Stimulated activated CD8-positive, alpha-beta memory T cell treated with anti-CD3 and anti-CD28 coated beads, Interleukin-7, amount 100 ng/mL, for 24 hours (primary cell): ENCODE measurements around the gene MEA1.
A peak's percentile ranks its signal among the peaks of the same experiment; 100 is the strongest.

Source experiments
- DNase-seq: peaks from one replicate; pipeline ENCODE4 v3.0.0-alpha.2; 2020; ENCODE audit warnings: low read depth

Gene MEA1

DNA sequence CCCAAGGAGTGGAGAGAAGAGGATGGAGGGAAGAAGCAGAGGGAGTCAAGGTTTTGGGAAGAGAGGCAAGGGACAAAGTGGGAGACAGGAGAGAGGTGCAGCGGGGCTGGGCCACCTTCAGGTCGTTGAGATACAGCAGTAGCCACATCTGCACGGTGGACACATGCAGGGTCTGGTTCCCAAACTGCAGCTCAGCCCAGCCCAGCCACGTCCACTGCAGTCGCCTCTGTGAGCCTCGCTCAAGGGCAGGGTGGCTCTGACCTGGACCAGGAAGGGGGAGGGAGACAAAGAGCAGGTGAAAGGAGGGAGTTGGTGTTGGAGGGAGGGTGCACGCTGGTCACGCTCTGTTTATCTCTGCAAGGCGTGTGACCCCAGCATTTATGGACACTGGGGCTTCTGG is 25.0 kb upstream of the MEA1 start:
- no peak for DNase-seq

DNA sequence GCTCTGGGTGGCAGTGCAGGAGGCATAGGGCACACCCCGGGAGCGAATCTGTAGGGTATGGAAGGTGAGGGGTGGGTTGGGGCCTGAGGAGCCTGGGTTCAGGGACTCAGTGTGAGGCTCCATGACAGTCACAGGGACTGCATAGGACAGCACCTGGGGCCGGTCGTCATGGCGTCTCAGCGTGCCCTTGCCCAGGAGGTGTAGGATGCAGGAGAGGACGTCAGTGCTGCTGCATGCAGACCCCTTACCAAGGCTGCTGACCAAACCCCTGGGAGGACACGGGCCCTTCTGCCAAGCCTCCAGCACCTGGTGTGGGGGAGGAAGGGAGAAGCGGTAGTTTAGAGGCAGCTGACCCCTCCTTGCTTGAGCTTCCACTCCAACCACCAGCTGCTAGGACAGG is 24.0 kb upstream of the MEA1 start:
- no peak for DNase-seq

DNA sequence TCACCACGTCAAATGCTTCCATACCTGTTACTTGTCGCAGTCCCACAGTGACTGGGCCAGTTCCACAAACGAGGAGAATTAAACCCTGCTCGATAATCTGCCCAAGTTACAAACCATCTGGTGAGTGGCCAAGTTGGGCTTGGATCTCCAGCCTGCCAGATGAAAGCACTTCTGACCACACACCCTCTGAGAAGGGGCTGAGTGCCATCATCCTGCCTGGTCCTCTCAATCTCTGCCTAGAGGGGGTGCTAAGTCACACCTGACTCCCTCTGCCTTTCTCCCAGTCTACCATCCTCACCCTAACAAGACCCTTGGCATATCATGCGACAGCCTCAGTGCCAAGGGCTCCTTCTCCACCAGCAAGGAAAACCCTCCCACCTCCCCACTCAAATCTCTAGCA is 23.5 kb upstream of the MEA1 start:
- DNase-seq: no peak

DNA sequence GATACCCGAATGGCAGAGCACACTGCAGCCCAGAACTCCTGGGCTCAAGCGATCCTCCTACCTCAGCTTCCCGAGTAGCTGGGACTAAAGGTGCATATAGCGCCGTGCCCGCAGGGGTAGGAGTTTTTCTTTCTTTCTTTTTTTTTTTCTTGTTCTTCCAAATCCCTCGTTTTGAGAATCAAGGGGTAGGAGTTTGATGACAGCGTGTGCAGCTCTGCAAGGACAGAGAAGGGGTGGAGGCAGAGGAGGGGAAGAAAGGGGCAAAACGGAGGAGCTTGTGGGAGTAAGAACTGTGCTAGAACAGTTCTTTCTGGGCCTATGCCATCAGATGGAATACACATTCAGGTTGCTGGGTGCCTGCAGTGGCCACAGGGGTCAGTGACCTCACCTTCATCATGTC is 23.0 kb upstream of the MEA1 start:
- DNase-seq: no peak

DNA sequence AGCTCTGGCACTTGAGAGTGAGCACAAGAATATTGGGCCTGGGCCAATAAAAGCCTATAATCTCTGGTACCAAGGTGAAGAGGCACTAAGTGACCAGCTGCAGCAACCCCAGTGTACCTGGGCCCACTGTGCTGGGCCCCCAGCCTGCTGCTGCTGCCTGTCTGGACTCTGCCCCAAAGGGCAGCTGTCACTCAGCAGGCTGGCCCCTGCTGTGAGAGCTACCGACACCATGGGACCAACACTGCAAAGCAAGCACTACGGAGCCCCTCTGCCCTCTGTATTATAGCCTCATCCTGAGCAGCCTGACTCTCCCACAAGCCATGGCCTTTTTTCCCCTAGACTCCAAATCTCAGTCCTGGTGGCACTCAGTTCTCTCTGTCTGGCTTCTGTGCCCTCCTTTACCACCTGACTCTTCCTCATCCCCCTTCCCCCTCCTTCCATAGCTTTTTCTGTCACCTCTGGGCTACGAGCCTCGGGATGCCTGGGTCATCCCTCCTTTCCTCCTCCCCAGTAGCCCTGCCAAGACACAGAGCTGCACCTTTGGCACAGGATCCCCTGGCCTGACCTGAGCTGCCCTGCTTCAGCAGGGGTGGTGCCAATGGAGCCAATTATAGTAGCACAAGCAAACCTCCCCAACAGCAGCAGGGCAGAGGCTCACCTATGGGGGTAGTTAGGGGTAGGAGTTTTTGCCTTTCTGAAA is 21.9 kb upstream of the MEA1 start:
- no peak for DNase-seq

DNA sequence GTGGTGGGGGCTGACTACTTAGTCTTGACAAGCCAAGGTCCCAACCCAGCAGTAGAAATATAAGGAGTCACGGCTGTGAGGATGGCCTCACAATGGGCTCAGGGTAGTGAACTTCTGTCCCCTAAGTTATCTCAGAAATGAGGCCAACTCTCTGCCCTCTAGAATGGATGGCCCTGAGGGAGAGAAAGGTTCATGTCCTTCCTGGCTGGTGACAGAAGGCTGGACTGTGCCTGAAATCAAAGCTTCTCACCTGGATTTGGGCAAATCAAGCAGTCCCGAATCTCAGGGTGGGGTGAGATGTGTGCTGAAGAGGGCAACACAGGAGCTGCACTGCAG is 20.4 kb upstream of the MEA1 start:
- DNase-seq: no peak

DNA sequence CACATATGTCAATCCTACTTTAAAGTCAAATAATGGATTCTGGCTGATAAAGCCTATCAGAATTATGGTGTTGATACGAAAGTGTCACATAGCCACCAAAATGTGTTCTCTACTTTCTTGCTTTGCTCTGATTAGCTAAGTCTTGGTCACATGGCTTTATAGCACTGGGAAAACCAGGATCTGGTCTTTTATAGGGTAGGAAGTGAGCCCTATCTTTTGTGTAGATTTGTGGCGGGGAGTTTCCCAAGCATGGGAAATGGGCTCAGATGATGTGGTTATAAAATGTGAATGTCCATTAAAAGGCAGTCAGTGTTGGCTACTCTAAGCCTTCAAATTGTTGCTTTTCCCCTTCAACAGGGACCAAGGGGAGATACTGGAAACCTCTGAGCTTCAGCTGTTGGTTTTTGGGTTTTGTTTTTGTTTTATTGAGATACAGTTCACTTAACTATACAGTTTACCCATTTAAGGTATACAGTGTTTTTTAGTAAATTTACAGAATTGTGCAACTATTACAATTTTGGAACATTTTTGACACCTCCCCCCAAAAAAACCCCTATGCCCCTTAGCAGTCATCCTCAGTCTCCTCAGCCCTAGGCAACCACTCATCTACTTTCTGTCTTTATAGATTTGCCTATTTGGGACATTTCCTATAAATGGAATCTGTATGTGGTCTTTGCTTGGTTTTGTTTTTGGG is 19.9 kb upstream of the MEA1 start:
- DNase-seq: no peak

DNA sequence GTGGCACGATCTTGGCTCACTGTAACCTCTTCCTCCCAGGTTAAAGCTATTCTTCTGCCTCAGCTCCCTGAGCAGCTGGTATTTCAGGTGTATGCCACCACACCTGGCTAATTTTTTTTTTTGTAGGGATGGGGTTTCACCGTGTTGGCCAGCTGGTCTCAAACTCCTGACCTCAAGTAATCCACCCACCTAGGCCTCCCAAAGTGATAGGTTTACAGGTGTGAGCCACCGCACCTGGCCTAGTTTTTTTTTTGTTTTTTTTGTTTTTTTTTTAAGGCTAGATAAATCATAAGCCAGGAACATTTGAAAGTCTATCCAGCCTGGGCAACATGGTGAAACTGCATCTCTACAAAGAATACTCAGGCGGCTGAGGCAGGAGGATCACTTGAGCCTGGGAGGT is 18.6 kb upstream of the MEA1 start:
- DNase-seq: no peak

DNA sequence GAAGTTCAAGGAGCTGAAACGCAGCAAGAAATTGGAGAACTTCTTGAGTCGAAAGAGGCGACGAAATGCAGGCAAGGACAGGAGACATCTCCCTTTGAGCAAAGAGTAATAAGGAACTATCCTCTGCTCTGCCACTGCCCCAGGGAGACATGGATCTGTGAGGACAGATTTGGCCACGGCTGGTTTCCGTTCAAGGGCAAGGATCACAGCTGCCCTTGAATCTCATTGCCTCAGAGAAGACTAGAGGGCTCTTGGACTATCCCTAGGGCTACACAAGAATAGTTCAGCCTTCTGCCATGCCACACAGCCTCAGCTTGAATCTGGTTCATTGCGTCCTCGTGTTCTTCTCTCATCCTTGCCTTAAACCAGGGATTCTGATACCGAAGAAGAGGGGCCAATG is 15.4 kb upstream of the MEA1 start:
- DNase-seq: no peak

DNA sequence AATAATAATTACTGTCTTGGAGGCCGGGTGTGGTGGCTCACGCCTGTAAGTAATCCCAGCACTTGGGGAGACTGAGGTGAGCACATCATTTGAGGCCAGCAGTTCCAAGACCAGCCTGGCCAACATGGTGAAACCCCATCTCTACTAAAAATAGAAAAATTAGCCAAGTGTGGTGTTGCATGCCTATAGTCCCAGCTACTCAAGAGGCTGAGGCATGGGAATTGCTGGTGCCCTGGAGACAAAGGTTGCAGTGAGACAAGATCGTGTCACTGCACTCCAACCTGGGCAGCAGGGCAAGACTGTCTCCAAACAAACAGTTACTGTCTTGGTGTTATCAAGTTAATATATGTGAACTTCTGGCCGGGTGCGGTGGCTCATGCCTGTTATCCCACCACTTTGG is 12.6 kb upstream of the MEA1 start:
- no peak for DNase-seq

DNA sequence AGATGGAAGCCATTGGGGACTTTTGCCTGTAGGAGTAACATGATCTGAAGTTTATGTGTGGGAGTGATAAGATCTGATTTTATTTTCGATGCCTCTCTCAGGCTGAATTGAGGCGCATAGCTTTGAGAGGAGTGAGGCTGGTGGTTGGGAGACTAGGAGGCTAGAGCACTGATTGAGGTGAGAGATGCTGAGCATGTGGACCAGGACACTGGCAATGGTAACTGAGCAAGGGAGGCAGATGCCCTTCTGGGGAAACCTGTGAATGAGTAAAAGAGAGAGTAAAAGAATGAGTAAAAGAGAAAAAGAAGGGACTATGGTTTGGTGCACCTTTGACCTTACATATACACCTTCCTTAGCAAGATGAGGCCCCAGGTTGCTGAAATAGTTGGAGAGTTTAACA is 10.7 kb upstream of the MEA1 start:
- no peak for DNase-seq

DNA sequence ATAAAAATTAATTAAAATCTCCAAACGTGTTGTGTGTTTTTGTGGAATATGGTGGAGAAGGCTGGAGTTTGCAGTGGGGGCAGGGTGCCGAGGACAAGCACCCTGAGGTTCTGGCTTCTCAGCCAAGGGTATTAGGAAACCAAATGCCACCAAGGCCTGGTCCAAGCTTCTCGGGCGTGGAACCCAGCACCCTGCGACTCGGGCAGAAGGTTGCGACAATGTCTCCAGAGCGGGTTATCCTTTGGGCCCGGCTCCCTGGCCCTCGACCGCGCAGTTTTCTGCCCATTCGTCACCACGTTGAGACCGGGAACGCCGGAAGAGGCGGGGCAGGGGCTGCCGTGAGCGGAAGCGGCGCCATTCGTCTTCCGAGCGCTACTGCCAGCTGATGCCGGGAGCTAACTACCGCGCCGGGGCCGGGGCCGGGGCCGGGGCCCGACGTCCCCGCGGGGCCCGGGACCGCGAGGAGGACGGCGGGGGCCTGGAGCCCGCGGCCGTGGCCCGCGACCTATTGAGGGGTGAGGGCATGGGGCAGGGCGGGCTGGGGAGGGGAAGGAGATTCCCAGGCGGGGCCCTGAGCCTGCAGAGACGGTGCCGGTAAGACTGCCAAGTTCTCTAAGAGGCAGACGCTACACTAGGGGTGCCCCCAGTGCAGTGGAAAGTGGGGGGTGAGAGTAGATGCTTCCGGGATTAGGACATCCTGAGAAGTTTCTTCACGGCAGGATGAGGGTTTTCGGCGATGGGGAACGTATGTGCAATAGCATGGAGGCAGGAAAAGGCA is 7.7 kb upstream of the MEA1 start, which contains the start of gene RRP36:
Gene RRP36, plus strand, starts transcription at position 354 of the 778 bp plus-strand sequence. Its CDS starts 32 bp downstream, at position 386.
- DNase-seq: peak; percentile 59

DNA sequence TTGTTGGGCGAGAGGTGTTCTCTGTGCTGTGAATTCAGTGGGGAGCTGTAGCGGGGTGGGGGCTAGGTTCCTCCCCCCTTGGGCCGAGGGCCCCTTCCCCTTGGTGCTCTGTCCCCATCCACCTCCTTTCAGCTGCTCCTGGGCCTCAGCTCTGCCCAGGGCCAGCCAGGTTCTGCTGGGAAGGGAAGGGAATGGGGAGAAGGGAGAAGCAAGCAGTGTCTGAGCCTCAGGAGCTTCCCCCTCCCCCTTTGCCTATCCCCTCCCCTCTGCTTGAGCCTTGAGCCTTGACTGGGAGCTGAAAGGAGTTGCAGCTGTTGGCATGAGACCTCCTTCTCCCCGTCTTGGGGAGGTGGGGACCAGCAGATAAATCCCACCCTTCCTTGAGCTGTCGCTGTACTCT is 7.1 kb upstream of the MEA1 start:
- no peak for DNase-seq

DNA sequence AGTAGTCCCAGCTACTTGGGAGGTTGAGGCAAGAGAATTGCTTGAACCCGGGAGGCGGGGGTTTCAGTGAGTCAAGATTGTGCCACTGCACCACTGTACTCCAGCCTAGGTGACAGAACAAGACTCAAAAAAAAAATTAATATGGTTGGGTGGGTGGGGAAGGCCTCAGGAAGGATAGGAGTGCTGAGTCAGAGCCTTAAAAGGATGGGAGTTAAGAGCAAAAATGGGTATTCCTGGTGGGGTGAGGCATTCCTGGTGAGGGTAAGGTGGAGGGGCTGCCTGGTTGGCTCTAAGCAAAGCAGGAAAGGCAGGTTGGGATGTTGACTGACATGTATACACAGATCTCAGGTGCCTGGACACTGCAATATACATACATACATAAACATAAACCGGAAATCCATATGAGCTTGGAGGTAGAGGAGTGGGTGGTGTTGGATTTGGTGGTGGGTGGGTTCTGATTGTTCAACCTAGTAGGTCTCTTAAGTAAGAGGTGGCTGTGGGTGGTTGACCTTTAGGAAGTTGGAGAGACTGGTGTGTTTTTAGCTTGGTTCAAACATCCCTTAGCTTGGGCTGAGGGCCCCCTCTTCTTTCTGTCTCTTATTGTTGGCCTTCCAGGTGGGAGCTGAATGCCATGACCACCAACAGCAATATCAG is 6.4 kb upstream of the MEA1 start:
- DNase-seq: no peak

DNA sequence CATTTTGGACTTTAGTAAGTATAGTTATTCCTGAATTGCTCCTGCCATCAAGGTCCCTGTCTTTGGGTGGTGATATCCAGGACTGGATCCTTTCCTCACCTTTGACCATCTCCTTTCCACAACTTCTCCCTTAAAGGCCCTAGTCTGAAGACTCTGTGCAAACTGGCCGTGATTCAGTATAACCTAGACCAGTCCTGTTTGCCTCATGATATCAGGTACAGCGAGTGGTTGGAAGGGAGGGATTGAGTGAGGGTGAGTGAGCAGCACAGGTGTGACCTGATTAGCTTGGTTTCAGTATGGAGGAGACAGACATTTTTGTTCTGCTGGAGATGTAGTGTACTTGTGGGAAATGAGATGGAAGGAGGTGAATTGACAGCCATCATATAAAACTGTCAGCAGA is 5.4 kb upstream of the MEA1 start:
- DNase-seq: no peak

DNA sequence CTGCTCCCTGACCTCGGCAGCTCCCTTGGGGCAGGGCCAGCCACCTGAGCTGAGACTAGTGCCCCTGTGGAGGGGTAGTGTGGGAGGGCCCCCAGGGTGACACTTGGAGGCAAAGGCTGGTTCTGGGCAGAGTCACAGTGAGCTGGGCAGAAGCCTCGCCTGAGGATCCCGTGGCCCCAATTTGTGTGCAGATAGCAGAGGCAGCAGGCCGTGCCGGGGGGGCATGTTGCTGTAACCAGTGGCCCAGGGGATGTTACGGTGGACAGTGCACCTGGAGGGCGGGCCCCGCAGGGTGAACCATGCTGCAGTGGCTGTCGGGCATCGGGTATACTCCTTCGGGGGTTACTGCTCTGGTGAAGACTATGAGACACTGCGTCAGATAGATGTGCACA is 3.2 kb upstream of the MEA1 start:
- no peak for DNase-seq

DNA sequence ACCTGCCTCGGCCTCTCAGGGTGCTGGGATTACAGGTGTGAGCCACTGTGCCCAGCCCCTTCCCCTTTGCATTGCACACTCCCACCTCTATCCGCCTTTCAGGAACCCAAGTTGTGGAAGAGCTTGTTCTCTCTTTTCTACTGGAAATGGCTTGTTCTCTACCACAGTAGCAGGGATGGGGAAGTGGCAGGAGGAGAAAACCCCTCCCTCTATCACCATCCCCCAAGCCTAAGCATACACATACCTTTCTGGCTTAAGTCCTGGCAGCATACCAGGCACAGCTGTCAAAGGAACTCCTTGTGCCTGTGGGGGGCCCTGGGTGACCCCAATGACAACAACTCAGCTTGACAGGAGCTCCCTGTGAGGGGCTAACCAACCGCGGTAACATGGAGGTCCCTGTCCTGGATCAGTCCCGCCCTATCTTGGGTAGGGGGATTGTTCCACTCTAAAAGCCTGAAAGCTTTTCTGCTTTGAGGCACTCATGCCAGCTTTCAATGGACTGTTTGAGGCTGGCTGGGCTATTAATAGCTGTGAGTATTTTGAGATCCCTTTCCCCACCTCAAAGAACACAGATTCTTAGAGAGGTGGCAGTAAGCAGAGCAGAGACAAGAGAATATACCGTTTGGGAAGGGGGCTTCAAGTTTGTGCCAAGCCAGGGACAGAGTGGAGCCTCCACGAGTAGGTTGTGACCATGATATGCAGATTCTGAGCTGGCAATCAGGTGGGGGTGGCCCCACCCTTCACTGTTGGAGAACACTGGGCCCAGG is 2.6 kb upstream of the MEA1 start:
- no peak for DNase-seq

DNA sequence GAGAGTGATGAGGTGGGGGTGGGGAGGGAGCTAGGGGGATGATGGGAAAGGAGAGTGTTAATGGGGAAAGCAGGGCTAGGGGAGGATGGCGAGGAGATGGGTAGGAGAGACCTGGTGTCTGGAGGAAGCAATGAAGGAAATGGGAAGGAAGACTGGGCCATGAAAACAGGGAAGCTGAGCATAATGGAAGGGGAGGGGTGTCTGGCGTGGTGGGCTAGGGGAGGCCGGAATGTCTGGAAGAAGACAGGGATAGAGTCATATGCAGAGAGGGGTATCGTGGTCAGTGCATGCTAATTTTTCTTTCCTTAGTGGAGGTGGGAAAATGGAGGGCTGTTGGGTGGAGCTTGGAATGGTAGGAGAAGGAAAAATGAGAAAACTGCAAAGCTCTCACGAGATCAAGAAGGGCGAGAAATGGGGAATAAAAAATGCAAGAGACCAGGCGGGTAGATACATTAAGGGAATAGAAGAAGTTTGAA is 726 bp upstream of the MEA1 start:
- no peak for DNase-seq

DNA sequence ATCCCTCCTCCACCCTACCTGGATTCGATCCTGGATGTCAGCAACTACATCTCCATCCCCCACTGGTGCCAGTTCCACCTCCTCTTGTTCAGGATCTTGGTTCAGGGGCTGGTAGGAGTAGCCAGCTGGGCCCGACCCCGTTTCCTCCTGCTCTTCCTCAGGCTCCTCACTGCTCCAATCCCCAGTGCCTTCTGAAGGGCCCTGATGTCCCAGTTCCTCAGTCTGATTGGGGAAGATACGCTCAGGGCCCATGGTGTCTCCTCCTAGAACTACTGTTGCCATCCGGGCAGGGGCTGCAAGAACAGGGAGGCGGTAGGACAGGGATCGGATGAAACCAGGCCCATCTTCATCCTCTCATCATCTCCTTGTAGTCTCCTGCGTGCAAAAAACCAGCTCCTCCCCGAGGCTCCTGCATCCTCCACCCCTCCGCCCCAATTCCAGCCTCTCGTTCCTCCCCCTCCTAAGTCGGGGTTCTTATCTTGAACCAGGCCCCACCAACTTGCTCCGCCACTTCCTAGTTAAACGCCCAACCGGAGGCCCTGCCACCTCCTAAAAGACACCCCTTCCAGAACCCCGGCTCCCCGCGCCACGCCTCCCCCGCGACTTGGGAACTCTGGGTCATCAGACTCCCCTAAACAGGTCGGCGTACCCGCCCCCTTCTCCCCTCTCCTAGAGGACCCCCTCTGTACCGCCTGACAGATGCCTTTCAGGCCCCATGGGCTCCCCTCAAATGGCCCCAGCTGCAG is 476 bp downstream of the MEA1 start:
- DNase-seq: no peak

DNA sequence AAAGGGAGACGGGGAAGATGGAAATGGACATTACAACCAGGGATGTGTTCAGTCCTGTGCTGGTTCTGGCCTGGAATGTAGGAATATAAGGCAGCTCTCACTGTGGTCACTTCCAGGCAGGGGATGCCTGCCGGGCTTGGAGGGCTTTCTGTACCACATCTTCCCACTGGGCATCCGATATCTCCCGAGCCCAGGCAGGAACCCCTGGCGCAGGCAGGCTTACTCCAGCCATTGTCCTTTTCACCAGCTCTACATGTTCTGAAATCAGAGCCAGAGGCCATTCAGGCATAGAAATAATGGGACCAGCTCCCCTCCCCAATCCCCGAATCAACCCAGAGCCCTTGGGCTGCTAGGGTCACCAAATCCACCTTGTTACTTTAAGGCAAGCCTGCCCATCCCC is 1.4 kb downstream of the MEA1 start:
- no peak for DNase-seq

DNA sequence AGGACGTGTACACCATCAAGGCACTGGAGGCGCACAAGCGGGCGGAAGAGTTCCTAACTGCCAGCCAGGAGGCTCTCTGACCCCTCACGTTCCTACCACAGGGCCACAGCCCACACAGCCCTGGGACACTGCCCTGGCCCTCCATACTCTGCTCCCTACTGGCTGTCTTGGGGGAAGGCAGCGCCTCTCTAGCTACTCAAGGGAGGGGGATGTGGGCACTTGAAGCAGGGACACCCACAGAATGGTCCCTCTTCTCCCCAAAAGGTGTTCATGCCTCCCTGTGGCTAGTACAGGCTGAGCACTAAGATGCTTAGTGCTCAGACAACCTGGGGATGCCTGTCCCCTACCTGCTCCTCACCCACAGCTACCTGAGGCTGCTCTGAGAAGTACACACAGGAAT is 2.5 kb downstream of the MEA1 start:
- DNase-seq: no peak
